ENCODE measurements around the gene ARHGAP35. TPM values are rescaled to one million over a fixed set of nuclear protein-coding genes. Genes with fewer than 3 reads are reported as not detected.

The ARHGAP35 gene
- total RNA-seq, 5 donors from 2014 or later (not counting 1 experiment from before 2014, with no cell fraction given), result 28.7 to 48.1 (median 37.7) TPM

DNA sequence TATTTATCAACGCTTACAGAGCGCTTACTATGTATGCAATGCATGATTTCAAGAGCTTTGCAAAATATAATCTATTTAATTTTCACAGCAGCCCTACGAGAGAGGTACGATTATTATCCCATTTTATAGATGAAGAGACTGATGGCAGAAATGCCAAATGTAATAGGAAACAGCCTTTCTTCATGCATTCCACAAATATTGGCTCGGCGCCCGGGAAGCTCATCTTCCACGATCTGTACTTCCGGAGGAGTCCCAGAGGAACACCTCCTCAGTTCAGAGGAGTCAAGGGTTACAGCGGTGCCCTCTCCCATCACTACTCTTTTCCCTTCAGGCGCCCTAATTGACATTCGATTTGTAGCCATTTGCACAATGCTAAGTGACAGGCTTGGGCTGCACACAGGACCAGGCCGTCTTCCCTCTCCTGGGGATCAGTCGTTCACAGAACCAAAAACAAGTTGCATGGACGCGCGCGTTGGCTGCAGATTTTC is 1.1 kb upstream of the ARHGAP35 start:
- no peaks in the 10 kb centered on the region for H3K36me3 Mint-ChIP-seq
- ChIA-PET POLR2A (no interaction called here), CTCF (interaction anchor here in 1 of 2 donors (0.8 to 1.0 kb wide), 2 partner anchors 78 to 96 kb away, joined by 3 read pairs; no protein-coding TSS in a partner anchor)
- H3K9me3 Mint-ChIP-seq, result no peaks in the 10 kb centered on the region
- ATAC-seq (replicated peaks in 1 of 4), result no peak
- H3K27ac Mint-ChIP-seq, result peak overlapping the region; percentile 88 to 98
- no peaks in the 10 kb centered on the region for H3K27me3 Mint-ChIP-seq
- no peak for DNase-seq
- Histone ChIP-seq H3K27me3 (replicated peaks in 1 of 2; ENCODE audit: control insufficient read depth in 2 of 2, extremely low read depth in 1 of 2, insufficient read depth in 2 of 2, low read length in 1 of 2) (no peaks in the 10 kb centered on the region), H3K9me3 (no peaks in the 10 kb centered on the region), H3K4me3 (ENCODE audit: control insufficient read depth in 1 of 2, extremely low read depth in 1 of 2, low read length in 1 of 2) (peak overlapping the region; percentile 64 to 73), H3K36me3 (ENCODE audit: control insufficient read depth in 2 of 2, extremely low read depth in 1 of 2, insufficient read depth in 1 of 2, low read length in 1 of 2) (no peaks in the 10 kb centered on the region), H3K4me1 (ENCODE audit: control insufficient read depth in 1 of 2, extremely low read depth in 1 of 2, insufficient read depth in 2 of 2, low read length in 2 of 2) (peaks cover 17 to 48% of the 10 kb centered on the region in 2 experiments), H3K27ac (ENCODE audit: low read length) (peak overlapping the region; percentile 77)
- peak overlapping the region in 2 of 3 donors; percentile 93 to 95 for H3K4me3 Mint-ChIP-seq
- peaks cover 17 to 24% (median 20%) of the 10 kb centered on the region in 3 donors for H3K4me1 Mint-ChIP-seq
- WGBS (ENCODE audit: insufficient coverage), result 5% methylated on average over 13 of the region's 18 CpGs

DNA sequence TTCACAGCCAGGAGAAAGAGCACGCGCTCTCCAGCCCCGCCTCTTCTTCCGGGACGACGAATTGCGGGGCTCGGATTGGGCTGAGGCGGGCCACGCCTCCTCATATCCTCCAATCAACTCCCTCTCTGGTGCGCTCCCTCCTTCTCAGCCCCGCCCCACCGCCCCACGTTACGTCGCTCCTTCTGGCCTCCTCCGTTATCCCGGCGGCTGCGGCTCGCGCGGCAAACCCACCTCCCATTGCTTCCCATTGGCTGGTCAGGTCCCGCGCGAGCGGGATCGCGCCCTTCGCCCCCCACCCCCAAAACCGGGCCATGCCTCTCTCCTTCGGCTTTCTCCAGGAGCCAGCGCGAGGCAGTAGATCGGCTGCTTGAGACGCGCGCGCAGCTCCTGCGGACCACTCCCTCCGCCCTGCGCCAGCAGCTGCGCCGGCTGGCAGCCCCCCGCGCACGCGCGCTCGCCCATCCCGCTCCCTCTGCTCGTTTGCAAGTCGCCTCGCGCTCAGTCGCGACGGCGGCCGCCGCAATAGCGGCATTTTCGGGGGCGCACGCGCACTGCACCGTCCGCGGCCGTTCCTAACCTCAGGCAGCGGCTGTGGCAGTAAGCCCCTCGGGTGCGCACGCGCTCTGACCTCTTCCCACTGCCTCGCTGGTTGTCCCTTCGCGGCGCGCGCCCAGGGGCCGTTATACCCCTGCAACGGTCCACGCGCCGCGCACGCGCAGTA is 512 bp upstream of the ARHGAP35 start:
- H3K4me3 Mint-ChIP-seq, result peak overlapping the region in 2 of 3 donors; percentile 93 to 95
- H3K27me3 Mint-ChIP-seq, result no peaks in the 10 kb centered on the region
- WGBS (ENCODE audit: insufficient coverage), result under 1% methylated on average over 78 of the region's 89 CpGs
- POLR2A ChIA-PET, result interaction anchor here in 1 of 2 donors (0.6 kb wide), 1 partner anchor 679 kb away, joined by 3 read pairs; no protein-coding TSS in a partner anchor
- peaks cover 17 to 50% of the 10 kb centered on the region in 2 experiments for H3K4me1 ChIP-seq (ENCODE audit: control insufficient read depth in 1 of 2, extremely low read depth in 1 of 2, insufficient read depth in 2 of 2, low read length in 2 of 2)
- ATAC-seq (replicated peaks in 1 of 4) (peak; percentile 78 to 82 (median 81)), DNase-seq (peak; percentile 85 to 97 (median 92))
- H3K27me3 ChIP-seq (replicated peaks in 1 of 2; ENCODE audit: control insufficient read depth in 2 of 2, extremely low read depth in 1 of 2, insufficient read depth in 2 of 2, low read length in 1 of 2), result no peaks in the 10 kb centered on the region
- H3K4me3 ChIP-seq (ENCODE audit: control insufficient read depth in 1 of 2, extremely low read depth in 1 of 2, low read length in 1 of 2), result peak overlapping the region; percentile 64 to 73
- H3K27ac ChIP-seq (ENCODE audit: low read length), result peak overlapping the region; percentile 77
- peaks cover 16 to 23% (median 20%) of the 10 kb centered on the region in 3 donors for H3K4me1 Mint-ChIP-seq
- peak overlapping the region; percentile 88 to 98 for H3K27ac Mint-ChIP-seq
- CTCF ChIA-PET, result interaction anchor here in 1 of 2 donors (0.6 to 1.0 kb wide), 3 partner anchors 19 to 95 kb away, joined by 3 to 4 read pairs (median 3); no protein-coding TSS in a partner anchor
- H3K9me3 ChIP-seq, result no peaks in the 10 kb centered on the region
- no peaks in the 10 kb centered on the region for H3K9me3 Mint-ChIP-seq
- H3K36me3 Mint-ChIP-seq, result no peaks in the 10 kb centered on the region
- no peaks in the 10 kb centered on the region for H3K36me3 ChIP-seq (ENCODE audit: control insufficient read depth in 2 of 2, extremely low read depth in 1 of 2, insufficient read depth in 1 of 2, low read length in 1 of 2)

DNA sequence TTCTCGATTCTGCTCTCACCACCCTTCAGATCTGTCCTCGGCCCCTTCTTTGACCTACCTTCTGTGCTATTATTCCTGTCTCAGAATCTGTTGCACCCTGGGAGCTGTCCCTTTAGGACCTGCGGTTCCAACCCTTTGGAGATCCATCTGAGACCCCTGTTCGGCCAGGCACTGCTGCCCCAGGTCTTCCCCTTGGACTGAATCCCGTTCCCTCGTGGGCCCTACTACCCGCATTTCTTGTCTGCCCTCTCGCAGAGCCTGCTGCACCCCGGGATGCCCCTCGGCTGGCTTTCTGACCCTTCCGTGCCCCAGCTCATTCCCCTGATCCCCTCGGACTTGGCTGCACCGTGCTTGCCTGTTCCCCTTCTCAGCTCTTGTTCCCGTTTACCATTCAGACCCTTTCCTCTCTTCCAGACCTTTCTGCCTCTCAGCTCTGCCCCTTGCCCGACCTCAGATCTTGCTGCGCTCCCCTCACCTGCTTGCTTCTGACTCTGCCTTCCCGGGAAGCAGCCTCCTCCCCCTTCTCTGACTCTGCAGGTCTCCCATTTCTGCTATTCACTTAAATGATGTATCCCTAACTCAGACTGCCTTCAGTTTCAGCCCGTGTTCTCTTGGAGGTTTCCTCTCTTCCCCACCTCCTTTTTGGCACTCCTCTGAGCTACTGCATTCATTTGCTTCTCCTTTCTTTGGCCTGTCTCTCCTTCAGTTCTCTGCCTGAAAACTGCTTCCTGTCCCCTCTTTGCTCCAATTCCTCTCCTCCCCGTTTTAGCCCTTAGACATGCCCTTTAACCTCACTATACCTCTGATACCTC is 1.1 kb downstream of the ARHGAP35 start:
- Mint-ChIP-seq H3K4me1 (peaks cover 5 to 20% (median 7%) of the 10 kb centered on the region in 3 donors), H3K9me3 (no peaks in the 10 kb centered on the region), H3K27me3 (no peaks in the 10 kb centered on the region), H3K36me3 (no peaks in the 10 kb centered on the region), H3K27ac (no peak overlapping the region), H3K4me3 (no peak overlapping the region)
- H3K4me3 ChIP-seq (ENCODE audit: control insufficient read depth in 1 of 2, extremely low read depth in 1 of 2, low read length in 1 of 2), result peak overlapping the region; percentile 55 to 63
- peaks cover 11 to 48% of the 10 kb centered on the region in 2 experiments for H3K4me1 ChIP-seq (ENCODE audit: control insufficient read depth in 1 of 2, extremely low read depth in 1 of 2, insufficient read depth in 2 of 2, low read length in 2 of 2)
- ATAC-seq (replicated peaks in 1 of 4) (no peak), DNase-seq (peak in 1 of 35 experiments; percentile 18)
- WGBS (ENCODE audit: insufficient coverage), result 2% methylated on average over 19 of the region's 19 CpGs
- peak overlapping the region; percentile 9 for H3K27ac ChIP-seq (ENCODE audit: low read length)
- H3K9me3 ChIP-seq, result no peaks in the 10 kb centered on the region
- ChIA-PET POLR2A (no interaction called here), CTCF (interaction anchor here in 1 of 2 donors (1.9 kb wide), 1 partner anchor 129 kb away, joined by 8 read pairs; no protein-coding TSS in a partner anchor)
- no peaks in the 10 kb centered on the region for H3K36me3 ChIP-seq (ENCODE audit: control insufficient read depth in 2 of 2, extremely low read depth in 1 of 2, insufficient read depth in 1 of 2, low read length in 1 of 2)
- H3K27me3 ChIP-seq (replicated peaks in 1 of 2; ENCODE audit: control insufficient read depth in 2 of 2, extremely low read depth in 1 of 2, insufficient read depth in 2 of 2, low read length in 1 of 2), result no peaks in the 10 kb centered on the region

DNA sequence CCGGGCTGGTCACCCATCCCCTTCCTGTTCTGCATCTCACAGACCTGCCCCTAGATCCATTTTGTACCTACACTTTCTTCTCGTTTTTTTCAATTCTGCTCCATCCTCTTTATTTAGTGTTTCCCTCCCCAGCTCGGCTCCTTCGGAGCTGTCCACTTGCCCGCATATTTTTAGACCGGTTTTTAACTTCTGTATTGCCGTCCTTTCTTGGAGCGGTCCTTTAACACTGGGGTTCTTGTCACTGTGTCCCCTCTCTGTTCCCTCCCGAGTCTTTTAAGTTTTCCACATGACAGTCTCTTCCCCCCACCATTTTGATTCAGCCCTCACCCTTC is 1.7 kb downstream of the ARHGAP35 start:
- ATAC-seq (replicated peaks in 1 of 4) (no peak), DNase-seq (no peak)
- H3K27ac Mint-ChIP-seq, result no peak overlapping the region
- no peaks in the 10 kb centered on the region for H3K9me3 ChIP-seq
- no peak overlapping the region for H3K27ac ChIP-seq (ENCODE audit: low read length)
- no peaks in the 10 kb centered on the region for H3K27me3 ChIP-seq (replicated peaks in 1 of 2; ENCODE audit: control insufficient read depth in 2 of 2, extremely low read depth in 1 of 2, insufficient read depth in 2 of 2, low read length in 1 of 2)
- ChIA-PET POLR2A (no interaction called here), CTCF (interaction anchor here in 1 of 2 donors (1.9 kb wide), 1 partner anchor 128 kb away, joined by 8 read pairs; no protein-coding TSS in a partner anchor)
- 54% methylated on average over 9 of the region's 9 CpGs for WGBS (ENCODE audit: insufficient coverage)
- no peak overlapping the region for H3K4me3 Mint-ChIP-seq
- H3K4me1 ChIP-seq (ENCODE audit: control insufficient read depth in 1 of 2, extremely low read depth in 1 of 2, insufficient read depth in 2 of 2, low read length in 2 of 2), result peaks cover 11 to 48% of the 10 kb centered on the region in 2 experiments
- H3K36me3 Mint-ChIP-seq, result no peaks in the 10 kb centered on the region
- H3K36me3 ChIP-seq (ENCODE audit: control insufficient read depth in 2 of 2, extremely low read depth in 1 of 2, insufficient read depth in 1 of 2, low read length in 1 of 2), result no peaks in the 10 kb centered on the region
- peak overlapping the region in 1 of 2 donors; percentile 63 for H3K4me3 ChIP-seq (ENCODE audit: control insufficient read depth in 1 of 2, extremely low read depth in 1 of 2, low read length in 1 of 2)
- H3K4me1 Mint-ChIP-seq, result peaks cover 5 to 23% (median 7%) of the 10 kb centered on the region in 3 donors
- H3K27me3 Mint-ChIP-seq, result no peaks in the 10 kb centered on the region
- no peaks in the 10 kb centered on the region for H3K9me3 Mint-ChIP-seq

DNA sequence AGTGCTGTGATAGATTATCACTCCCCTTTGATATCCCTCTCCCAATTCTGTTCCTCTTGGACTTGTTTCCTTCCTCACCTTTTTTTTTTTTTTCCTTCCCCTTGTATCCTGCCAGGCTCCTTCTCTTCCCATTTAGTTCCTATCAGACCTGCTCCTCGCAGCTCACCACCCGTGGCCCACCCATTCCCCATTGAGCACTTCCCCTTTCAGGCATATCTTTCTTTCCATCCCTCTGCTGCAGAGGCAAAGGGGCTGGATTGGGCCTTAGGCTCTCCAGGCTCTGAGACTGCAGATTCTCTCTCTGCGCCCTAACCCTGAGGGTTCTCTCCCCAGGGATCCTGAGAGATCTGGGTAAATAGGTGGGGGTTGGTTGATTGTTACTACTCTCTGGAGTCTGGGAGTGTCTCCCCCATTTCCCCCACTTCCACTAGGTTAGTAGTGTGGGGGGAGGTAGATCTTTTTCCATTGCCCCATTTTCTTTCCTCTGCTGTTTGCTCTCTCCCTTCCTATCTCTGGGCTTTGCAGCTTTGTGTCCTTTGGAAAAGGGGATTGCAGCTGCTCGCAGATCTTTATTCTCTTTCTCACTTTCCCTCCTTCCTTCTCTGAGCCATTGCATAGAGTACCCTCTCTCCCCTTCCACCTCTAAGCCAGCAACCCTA is 2.3 kb downstream of the ARHGAP35 start:
- H3K27me3 ChIP-seq (replicated peaks in 1 of 2; ENCODE audit: control insufficient read depth in 2 of 2, extremely low read depth in 1 of 2, insufficient read depth in 2 of 2, low read length in 1 of 2), result no peaks in the 10 kb centered on the region
- no peaks in the 10 kb centered on the region for H3K36me3 ChIP-seq (ENCODE audit: control insufficient read depth in 2 of 2, extremely low read depth in 1 of 2, insufficient read depth in 1 of 2, low read length in 1 of 2)
- WGBS (ENCODE audit: insufficient coverage), result 68% methylated on average over 3 of the region's 4 CpGs
- no peaks in the 10 kb centered on the region for H3K9me3 ChIP-seq
- ChIA-PET CTCF (interaction anchor here in 1 of 2 donors (0.5 to 1.9 kb wide), 2 partner anchors 128 to 150 kb away, joined by 3 to 8 read pairs; no protein-coding TSS in a partner anchor), POLR2A (interaction anchor here in 1 of 2 donors (0.6 kb wide), 1 partner anchor 97 kb away, joined by 7 read pairs; no protein-coding TSS in a partner anchor)
- Mint-ChIP-seq H3K4me3 (no peak overlapping the region), H3K27ac (no peak overlapping the region), H3K4me1 (peaks cover 7 to 28% (median 8%) of the 10 kb centered on the region in 3 donors), H3K27me3 (no peaks in the 10 kb centered on the region), H3K36me3 (no peaks in the 10 kb centered on the region), H3K9me3 (no peaks in the 10 kb centered on the region)
- no peak overlapping the region for H3K4me3 ChIP-seq (ENCODE audit: control insufficient read depth in 1 of 2, extremely low read depth in 1 of 2, low read length in 1 of 2)
- H3K27ac ChIP-seq (ENCODE audit: low read length), result no peak overlapping the region
- peaks cover 11 to 52% of the 10 kb centered on the region in 2 experiments for H3K4me1 ChIP-seq (ENCODE audit: control insufficient read depth in 1 of 2, extremely low read depth in 1 of 2, insufficient read depth in 2 of 2, low read length in 2 of 2)
- no peak for ATAC-seq (replicated peaks in 1 of 4)
- DNase-seq, result no peak

Data from T-cell (primary cell).